NB4 (cell line): Measurements from ENCODE around the gene OXLD1.

Experiments
- DNase-seq: peaks from one replicate; pipeline ENCODE4 v3.0.0; 2010; ENCODE audit warnings: low read depth
- H3K4me3 ChIP-seq: one replicate; pipeline ENCODE4 v1.5.1; 2011; ENCODE audit warnings: mild to moderate bottlenecking, low read depth, low read length, moderate library complexity
- MYC ChIP-seq: IDR thresholded peaks from 2 replicates; pipeline ENCODE4 v1.6.1; 2011; ENCODE audit warnings: low read depth, low read length
- POLR2A ChIP-seq: IDR thresholded peaks from 2 replicates; pipeline ENCODE4 v1.6.1; 2011; ENCODE audit warnings: mild to moderate bottlenecking; ENCODE audit not compliant: insufficient read length; ENCODE audit errors: extremely low read depth
- TF ChIP-seq, protein P1 (sequence below): IDR thresholded peaks from one replicate; pipeline ENCODE4 v1.5.1; 2012; ENCODE audit warnings: low read depth, low read length
- TF ChIP-seq, protein P2 (sequence below): IDR thresholded peaks from 2 replicates; pipeline ENCODE4 v1.6.1; 2011; ENCODE audit warnings: low read depth, low read length

The OXLD1 gene

DNA sequence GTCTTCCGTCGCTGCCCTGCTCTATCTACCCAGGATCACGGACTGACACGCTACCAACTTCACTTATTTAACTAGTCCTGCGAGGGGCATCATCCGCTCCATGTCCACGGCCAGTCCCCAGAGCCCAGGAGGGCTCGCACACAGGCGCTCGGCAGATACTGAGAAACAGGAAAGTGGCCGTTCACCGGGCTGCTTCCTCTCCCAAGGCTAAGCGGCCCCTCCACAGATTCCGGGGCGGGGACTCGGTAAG lies 388 bp downstream of the OXLD1 start:
- no peak for DNase-seq
- no peak for TF ChIP-seq MYC
- TF ChIP-seq, protein P1, sequence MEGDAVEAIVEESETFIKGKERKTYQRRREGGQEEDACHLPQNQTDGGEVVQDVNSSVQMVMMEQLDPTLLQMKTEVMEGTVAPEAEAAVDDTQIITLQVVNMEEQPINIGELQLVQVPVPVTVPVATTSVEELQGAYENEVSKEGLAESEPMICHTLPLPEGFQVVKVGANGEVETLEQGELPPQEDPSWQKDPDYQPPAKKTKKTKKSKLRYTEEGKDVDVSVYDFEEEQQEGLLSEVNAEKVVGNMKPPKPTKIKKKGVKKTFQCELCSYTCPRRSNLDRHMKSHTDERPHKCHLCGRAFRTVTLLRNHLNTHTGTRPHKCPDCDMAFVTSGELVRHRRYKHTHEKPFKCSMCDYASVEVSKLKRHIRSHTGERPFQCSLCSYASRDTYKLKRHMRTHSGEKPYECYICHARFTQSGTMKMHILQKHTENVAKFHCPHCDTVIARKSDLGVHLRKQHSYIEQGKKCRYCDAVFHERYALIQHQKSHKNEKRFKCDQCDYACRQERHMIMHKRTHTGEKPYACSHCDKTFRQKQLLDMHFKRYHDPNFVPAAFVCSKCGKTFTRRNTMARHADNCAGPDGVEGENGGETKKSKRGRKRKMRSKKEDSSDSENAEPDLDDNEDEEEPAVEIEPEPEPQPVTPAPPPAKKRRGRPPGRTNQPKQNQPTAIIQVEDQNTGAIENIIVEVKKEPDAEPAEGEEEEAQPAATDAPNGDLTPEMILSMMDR = no peak
- TF ChIP-seq, protein P2, sequence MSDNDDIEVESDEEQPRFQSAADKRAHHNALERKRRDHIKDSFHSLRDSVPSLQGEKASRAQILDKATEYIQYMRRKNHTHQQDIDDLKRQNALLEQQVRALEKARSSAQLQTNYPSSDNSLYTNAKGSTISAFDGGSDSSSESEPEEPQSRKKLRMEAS = no peak
- TF ChIP-seq POLR2A = no peak
- H3K4me3 ChIP-seq = peak overlapping the region; percentile 94

DNA sequence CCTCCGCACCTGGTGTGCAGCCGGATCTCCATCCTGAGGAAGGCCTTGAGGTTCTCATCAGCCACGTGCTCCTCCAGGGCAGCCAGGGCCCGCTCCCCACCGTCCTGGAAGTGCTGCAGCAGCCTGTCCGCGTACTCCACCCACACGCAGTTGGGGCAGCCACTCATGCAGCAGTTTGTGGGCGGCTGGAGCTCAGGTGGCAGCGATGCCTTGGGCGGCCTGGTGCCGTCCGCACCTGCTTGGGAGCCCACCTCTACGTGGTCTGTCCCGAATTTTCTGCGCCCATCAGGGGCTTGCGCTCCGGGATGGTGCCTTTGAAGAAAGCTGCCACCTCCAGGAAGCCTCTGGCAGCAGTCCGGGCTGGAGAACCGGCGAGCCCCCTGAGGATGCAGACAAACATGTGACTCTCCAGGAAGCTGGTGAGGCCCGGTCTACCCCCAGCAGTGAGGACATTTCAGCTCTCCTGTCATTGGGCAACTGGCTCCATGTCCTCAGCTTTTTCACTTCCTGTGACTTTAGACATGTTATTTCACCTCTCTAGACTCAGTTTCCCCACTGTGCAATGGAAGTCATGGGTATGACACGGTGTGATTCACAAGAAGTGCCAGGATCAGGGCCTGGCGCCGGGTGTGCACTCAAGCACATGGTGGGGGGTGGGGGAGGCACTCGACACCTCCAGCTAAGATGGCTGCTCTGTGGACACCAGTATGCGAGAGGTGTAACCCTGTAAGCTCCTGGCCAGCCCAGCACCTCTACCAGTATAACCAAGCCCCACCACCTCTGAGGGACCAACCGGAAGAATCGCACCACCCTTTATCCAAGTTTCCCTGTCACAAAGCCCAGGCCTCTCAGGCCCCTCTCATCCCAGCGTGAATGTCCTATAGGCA lies 957 bp downstream of the OXLD1 start:
- DNase-seq = peak; percentile 66
- TF ChIP-seq MYC = peak; percentile 85
- TF ChIP-seq, protein P2 = peak; percentile 79
- TF ChIP-seq, protein P1 = no peak
- peak; percentile 30 for TF ChIP-seq POLR2A
- H3K4me3 ChIP-seq = peak overlapping the region; percentile 94

DNA sequence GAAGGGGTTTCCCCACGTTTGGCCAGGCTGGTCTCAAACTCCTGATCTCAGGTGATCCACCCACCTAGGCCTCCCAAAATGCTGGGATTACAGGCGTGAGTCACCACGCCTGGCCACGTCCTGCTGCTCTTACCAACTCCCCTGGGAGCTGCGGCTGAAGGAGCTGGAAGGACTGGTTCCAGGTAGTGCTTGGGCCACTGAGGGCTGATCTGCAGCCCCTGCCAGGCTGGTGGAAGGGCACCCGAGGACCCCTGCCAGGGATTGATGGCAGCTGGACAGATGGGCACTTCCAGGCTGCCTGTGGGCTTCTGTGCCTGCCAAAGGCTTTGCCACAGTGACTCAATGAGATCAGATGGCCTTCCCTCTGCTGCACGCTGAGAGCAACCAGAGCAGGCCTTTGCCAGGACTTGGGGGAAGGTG lies 2.3 kb downstream of the OXLD1 start:
- no peak overlapping the region for H3K4me3 ChIP-seq
- DNase-seq = no peak
- TF ChIP-seq MYC (no peak), POLR2A (no peak)
- TF ChIP-seq, protein P2 = no peak
- TF ChIP-seq, protein P1 = no peak

DNA sequence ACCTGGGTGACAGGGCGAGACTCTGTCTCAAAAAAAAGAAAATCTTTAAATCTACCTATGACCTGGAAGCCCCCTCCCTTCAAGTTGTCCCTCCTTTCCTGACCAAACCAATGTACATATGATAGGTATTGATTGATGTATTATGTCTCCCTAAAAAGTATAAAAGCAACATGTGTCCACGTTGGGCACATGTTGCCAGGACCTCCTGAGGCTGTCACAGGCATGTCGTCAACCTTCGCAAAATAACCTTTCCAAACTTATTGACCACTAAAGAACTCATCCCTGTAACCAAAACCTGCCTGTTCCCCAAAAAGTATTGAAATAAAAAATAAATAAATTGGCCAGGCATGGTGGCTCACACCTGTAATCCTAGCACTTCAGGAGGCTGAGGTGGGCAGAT lies 4.4 kb downstream of the OXLD1 start:
- TF ChIP-seq, protein P1 = no peak
- TF ChIP-seq MYC (no peak), POLR2A (no peak)
- TF ChIP-seq, protein P2 = no peak
- DNase-seq = no peak
- H3K4me3 ChIP-seq = no peak overlapping the region

DNA sequence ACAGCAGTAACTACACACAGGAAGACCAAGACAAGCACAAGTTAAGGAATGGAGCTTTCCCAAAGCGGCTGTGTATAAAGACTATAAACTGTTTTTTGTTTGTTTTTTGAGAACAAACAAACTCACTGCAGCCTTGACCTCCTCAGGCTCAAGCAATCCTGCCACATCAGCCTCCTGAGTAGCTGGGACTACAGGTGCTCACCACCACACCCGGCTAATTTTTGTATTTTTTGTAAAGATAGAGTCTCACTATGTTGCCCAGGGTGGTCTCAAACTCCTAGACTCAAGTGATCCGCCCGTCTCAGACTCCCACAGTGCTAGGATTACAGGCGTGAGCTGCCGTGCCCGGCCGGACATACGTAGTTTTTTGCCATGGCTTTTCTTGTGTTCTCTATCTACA lies 6.0 kb downstream of the OXLD1 start:
- H3K4me3 ChIP-seq = no peak overlapping the region
- DNase-seq = no peak
- TF ChIP-seq, protein P2 = no peak
- TF ChIP-seq, protein P1 = no peak
- TF ChIP-seq POLR2A (no peak), MYC (no peak)
